ENCODE results near the gene ZEB2.

- no peak for TF ChIP-seq CTCF (IDR thresholded peaks at IDR 0.05)
- no peak for TF ChIP-seq POLR2A (IDR thresholded peaks at IDR 0.05)
Observed at GRCh38 chr2:144468823-144469595, 50.9 kb downstream of the ZEB2 start.
